ENCODE results near the gene PDIA5.

PDIA5 gene

DNA sequence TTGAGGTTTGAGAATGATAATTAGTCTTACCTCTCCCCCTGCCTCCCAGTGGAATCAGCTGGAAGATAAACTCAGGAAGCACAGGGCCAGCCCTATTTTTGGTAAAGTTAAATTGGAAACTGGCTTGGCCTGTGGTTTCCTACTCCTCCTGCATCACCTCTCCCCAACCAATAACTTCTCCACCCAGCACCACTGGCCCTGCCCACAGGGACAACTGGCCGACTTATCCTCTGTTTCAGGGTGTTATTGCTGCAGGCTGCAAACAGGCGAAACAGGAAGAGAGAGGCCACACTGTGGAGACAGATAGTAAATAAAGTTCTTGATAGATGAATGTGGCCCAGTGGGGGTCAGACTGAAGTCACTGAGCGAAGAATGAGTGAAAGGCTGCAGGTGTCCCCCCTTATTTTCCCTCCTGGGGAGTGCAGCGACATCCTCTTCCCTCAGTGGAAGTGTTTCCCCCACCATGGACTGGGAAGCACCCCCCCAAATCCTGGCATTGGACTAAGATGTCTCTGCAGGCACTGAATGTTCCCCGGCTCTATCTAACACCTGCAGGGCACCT lies 47.1 kb downstream of the PDIA5 start:
- no peak overlapping the region for H2AFZ ChIP-seq (ENCODE audit: low read length)
- no peak overlapping the region for H3K9ac ChIP-seq (ENCODE audit: low read length)
- no peak overlapping the region for H3K4me2 ChIP-seq (ENCODE audit: low read length)
- TF ChIP-seq EZH2 (IDR thresholded peaks at IDR 0.05; ENCODE audit: borderline replicate concordance, low read length) (no peak), CTCF (IDR thresholded peaks at IDR 0.05; ENCODE audit: low read length) (no peak)
- H3K9me2 ChIP-seq (ENCODE audit: low read depth, low read length) = no peaks in the 10 kb centered on the region
- H3K4me1 ChIP-seq (ENCODE audit: insufficient read depth, low read length, severe bottlenecking) = peaks cover 29% of the 10 kb centered on the region
- no peaks in the 10 kb centered on the region for H3K9me3 ChIP-seq (ENCODE audit: low read length)
- H3F3A ChIP-seq (ENCODE audit: insufficient read depth, low read length) = no peaks in the 10 kb centered on the region
- no peak overlapping the region for H3K4me3 ChIP-seq (ENCODE audit: low read depth, low read length, poor library complexity, severe bottlenecking)
- H3K36me3 ChIP-seq (ENCODE audit: insufficient read depth, low read length) = peaks cover 5% of the 10 kb centered on the region; the same call in 1 of the 2 replicates
- no peaks in the 10 kb centered on the region for H3K79me2 ChIP-seq (ENCODE audit: insufficient read depth, low read length)
- H4K20me1 ChIP-seq (ENCODE audit: insufficient read depth, low read length) = no peaks in the 10 kb centered on the region
- H3K27me3 ChIP-seq (ENCODE audit: insufficient read depth, low read length) = no peaks in the 10 kb centered on the region
- no peak overlapping the region for H3K27ac ChIP-seq (ENCODE audit: low read depth, low read length, poor library complexity, severe bottlenecking)

- H3K4me1 ChIP-seq (ENCODE audit: insufficient read depth, low read length, severe bottlenecking) = peaks cover 14% of the 10 kb centered on the region
- H3K9ac ChIP-seq (ENCODE audit: low read length) = no peak overlapping the region
- H2AFZ ChIP-seq (ENCODE audit: low read length) = no peak overlapping the region
- TF ChIP-seq CTCF (IDR thresholded peaks at IDR 0.05; ENCODE audit: low read length) (no peak), EZH2 (IDR thresholded peaks at IDR 0.05; ENCODE audit: borderline replicate concordance, low read length) (no peak)
- no peaks in the 10 kb centered on the region for H3K9me2 ChIP-seq (ENCODE audit: low read depth, low read length)
- H3F3A ChIP-seq (ENCODE audit: insufficient read depth, low read length) = no peaks in the 10 kb centered on the region
- H3K79me2 ChIP-seq (ENCODE audit: insufficient read depth, low read length) = no peaks in the 10 kb centered on the region
- H3K27ac ChIP-seq (ENCODE audit: low read depth, low read length, poor library complexity, severe bottlenecking) = no peak overlapping the region
- no peak overlapping the region for H3K4me2 ChIP-seq (ENCODE audit: low read length)
- no peaks in the 10 kb centered on the region for H3K9me3 ChIP-seq (ENCODE audit: low read length)
- no peaks in the 10 kb centered on the region for H3K27me3 ChIP-seq (ENCODE audit: insufficient read depth, low read length)
- no peaks in the 10 kb centered on the region for H4K20me1 ChIP-seq (ENCODE audit: insufficient read depth, low read length)
- no peak overlapping the region for H3K4me3 ChIP-seq (ENCODE audit: low read depth, low read length, poor library complexity, severe bottlenecking)
- peaks cover 10% of the 10 kb centered on the region; the same call in 1 of the 2 replicates for H3K36me3 ChIP-seq (ENCODE audit: insufficient read depth, low read length)
Observed at GRCh38 chr3:123116116-123116515, 49.3 kb downstream of the PDIA5 start.

- Histone ChIP-seq H3K4me2 (ENCODE audit: low read length) (no peak overlapping the region), H3F3A (ENCODE audit: insufficient read depth, low read length) (no peaks in the 10 kb centered on the region), H3K27me3 (ENCODE audit: insufficient read depth, low read length) (no peaks in the 10 kb centered on the region), H3K79me2 (ENCODE audit: insufficient read depth, low read length) (no peaks in the 10 kb centered on the region), H3K4me3 (ENCODE audit: low read depth, low read length, poor library complexity, severe bottlenecking) (no peak overlapping the region), H4K20me1 (ENCODE audit: insufficient read depth, low read length) (no peaks in the 10 kb centered on the region), H3K9me3 (ENCODE audit: low read length) (no peaks in the 10 kb centered on the region), H3K9me2 (ENCODE audit: low read depth, low read length) (no peaks in the 10 kb centered on the region), H3K36me3 (ENCODE audit: insufficient read depth, low read length) (peaks cover 23% of the 10 kb centered on the region; the same call in 1 of the 2 replicates), H2AFZ (ENCODE audit: low read length) (no peak overlapping the region), H3K9ac (ENCODE audit: low read length) (no peak overlapping the region), H3K4me1 (ENCODE audit: insufficient read depth, low read length, severe bottlenecking) (no peaks in the 10 kb centered on the region), H3K27ac (ENCODE audit: low read depth, low read length, poor library complexity, severe bottlenecking) (no peak overlapping the region)
- TF ChIP-seq CTCF (IDR thresholded peaks at IDR 0.05; ENCODE audit: low read length) = no peak
- TF ChIP-seq EZH2 (IDR thresholded peaks at IDR 0.05; ENCODE audit: borderline replicate concordance, low read length) = no peak
Observed at GRCh38 chr3:123119388-123119787, 52.6 kb downstream of the PDIA5 start.
